PFSK-1 (cell line): Measurements from ENCODE around the gene METTL22.

ENCODE experiments used
- FOXP2 ChIP-seq: optimal IDR thresholded peaks from 2 replicates; pipeline ENCODE3; 2011; ENCODE audit warnings: borderline replicate concordance, control low read depth, inconsistent platforms; ENCODE audit not compliant: insufficient read depth; ENCODE audit errors: extremely low read length, extremely low read depth
- POLR2AphosphoS5 ChIP-seq: IDR thresholded peaks from 2 replicates; pipeline ENCODE4 v1.6.1; 2012; ENCODE audit warnings: low read depth, mild to moderate bottlenecking, control low read depth, low read length, moderate library complexity
- REST ChIP-seq, 2 experiments: IDR thresholded peaks; 2 replicates each; pipeline versions ENCODE4 v1.6.1 to v1.8.0; 2011 to 2012; ENCODE audit warnings: low read depth in 2 of 2, low read length in 2 of 2, control low read depth in 1 of 2, inconsistent platforms in 1 of 2, mild to moderate bottlenecking in 1 of 2, moderate library complexity in 1 of 2; ENCODE audit not compliant: insufficient read depth in 1 of 2
- SIN3A ChIP-seq: IDR thresholded peaks from 2 replicates; pipeline ENCODE4 v1.6.1; 2012; ENCODE audit warnings: mild to moderate bottlenecking, low read length, moderate library complexity, borderline replicate concordance; ENCODE audit not compliant: insufficient read depth
- TAF1 ChIP-seq: IDR thresholded peaks from 2 replicates; pipeline ENCODE4 v1.6.1; 2012; ENCODE audit warnings: low read length, control low read depth, borderline replicate concordance; ENCODE audit not compliant: insufficient read depth

The METTL22 gene

GRCh38 chr16:8607214-8607613 is 14.3 kb upstream of the METTL22 start:
- TF ChIP-seq FOXP2 (no peak), SIN3A (no peak), TAF1 (no peak), POLR2AphosphoS5 (no peak), REST (IDR thresholded peaks at IDR 0.05; ENCODE audit: insufficient read depth in 1 of 2, low read depth in 2 of 2, low read length in 2 of 2) (no peak)

DNA sequence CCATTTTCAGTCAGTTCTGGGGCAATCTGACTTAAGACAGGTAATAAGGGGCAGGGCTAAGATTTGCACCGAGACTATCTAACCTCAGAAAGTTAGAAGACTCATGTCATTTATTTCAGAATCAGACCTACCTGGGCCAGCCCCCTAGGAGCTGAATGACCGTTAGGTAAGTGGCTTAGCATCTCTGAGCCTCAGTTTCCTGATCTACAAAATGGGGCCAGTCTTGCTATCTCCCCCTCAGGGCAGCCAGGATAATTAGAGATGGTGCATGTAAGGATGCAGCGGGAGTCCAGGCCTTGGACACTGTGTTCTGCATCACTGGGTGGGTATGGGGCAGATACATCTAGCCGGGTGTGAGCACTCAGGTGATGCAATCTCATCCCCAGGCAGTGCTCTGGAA is 10.4 kb upstream of the METTL22 start:
- no peak for TF ChIP-seq TAF1
- TF ChIP-seq SIN3A: no peak

DNA sequence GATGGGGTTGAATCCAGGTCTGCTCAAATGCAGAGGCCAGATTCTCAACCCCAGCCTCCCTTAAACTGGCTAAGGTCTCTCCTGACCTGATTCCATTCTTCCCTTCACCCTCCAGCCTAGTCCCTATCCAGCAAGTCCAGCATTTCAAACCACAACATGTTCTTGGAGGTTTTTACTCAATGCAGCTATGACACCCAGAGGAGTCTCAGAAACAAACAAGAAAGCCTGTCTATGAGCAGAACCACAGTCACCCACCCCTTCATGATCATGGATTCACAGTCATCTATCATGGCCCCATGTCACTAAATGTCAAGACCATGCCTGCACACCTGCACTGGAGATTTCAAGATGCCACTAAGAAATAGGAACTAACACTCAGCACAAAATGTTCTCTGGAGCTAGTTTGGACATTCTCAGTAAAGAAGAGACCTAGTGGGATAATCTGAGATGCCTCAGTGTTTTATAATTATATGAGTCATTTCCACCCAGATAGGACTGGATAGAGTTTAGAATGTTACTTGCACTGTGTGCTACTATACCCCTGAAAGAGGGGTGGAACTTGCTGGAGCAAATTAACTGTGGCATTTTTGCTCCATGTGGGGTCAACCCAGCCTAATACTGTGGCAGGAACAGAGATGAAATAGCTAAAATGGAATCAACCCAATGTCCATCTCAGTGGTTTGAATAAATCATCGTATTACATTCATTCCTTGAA is 9.5 kb upstream of the METTL22 start:
- TF ChIP-seq TAF1 (no peak), FOXP2 (no peak), POLR2AphosphoS5 (no peak), REST (IDR thresholded peaks at IDR 0.05; ENCODE audit: insufficient read depth in 1 of 2, low read depth in 2 of 2, low read length in 2 of 2) (no peak), SIN3A (no peak)

DNA sequence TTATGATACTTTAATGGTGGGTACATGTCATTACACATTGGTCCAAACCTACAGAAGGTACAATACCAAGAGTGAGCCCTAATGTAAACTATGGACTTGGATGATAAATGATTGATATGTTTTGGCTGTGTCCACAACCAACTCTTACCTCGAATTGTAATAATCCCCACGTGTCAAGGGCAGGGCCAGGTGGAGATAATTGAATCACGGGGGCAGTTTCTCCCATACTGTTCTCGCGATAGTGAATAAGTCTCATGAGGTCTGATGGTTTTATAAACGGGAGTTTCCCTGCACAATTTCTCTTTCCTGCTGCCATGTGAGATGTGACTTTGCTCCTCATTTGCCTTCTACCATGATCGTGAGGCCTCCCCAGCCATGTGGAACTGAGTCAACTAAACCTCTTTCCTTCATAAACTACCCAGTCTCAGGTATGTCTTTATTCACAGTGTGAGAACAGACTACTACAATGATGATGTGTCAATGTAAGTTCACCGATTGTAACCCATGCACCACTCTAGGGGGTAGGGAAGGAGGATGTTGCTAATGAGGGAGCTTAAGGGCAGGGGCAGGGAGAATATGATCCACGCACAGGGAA is 7.0 kb upstream of the METTL22 start:
- no peak for TF ChIP-seq TAF1
- no peak for TF ChIP-seq FOXP2
- no peak for TF ChIP-seq POLR2AphosphoS5
- TF ChIP-seq REST (IDR thresholded peaks at IDR 0.05; ENCODE audit: insufficient read depth in 1 of 2, low read depth in 2 of 2, low read length in 2 of 2): no peak
- TF ChIP-seq SIN3A: no peak

DNA sequence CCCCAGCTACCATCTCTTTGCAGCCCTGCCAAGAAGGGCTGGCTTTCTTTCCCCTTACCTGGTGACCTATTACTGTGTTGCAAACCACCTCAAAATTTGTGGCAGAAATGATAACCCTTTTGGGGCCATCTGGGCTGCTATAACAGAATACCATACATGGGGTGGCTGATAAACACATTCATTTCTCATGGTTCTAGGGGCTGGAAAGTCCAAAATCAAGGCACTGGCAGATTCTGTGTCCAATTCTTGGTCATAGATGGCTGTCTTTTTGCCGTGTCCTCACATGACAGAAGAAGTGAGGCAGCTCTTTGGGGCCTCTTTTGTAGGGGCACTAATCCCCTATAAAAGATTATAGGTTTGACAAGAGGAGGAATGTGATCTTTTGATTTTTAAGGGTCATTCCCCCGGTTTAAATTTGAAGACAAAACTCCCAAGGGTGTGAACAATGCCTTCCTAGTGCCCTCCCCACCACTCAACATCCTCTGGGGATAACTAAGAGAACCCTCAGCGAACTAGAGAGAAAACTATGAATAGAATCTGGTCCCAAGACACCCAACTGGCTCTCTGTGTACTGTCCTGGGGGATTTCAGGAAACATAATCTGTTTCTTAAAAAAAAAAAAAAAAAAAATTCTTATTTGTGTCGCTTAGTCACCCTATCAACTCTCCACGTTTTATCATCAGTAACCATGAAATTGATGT is 1.7 kb upstream of the METTL22 start:
- no peak for TF ChIP-seq TAF1

DNA sequence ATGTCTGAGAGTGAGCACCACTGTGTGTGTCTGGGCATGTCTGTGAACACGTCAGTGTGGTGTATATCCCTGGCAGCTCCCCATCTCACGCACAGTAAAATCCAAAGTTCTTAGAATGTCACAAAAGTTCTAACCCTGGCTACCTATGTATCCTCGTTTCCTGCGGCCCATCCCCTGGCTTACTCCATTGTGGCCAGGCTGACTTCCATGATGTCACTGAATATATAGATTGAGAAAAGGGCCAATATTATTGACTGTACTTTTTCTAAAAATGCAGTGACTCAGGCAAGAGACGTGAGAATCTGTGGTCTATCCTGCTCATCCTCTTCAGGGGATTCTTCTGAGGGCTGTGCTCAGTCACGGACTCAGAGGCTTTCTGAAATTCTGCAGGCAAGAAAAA is 963 bp upstream of the METTL22 start:
- TF ChIP-seq REST (IDR thresholded peaks at IDR 0.05; ENCODE audit: insufficient read depth in 1 of 2, low read depth in 2 of 2, low read length in 2 of 2): no peak
- no peak for TF ChIP-seq POLR2AphosphoS5
- no peak for TF ChIP-seq SIN3A
- no peak for TF ChIP-seq TAF1
- no peak for TF ChIP-seq FOXP2
